Astrocyte (in vitro differentiated cells and primary cell): ENCODE results near the gene RCL1. TPM values are rescaled to one million over a fixed set of nuclear protein-coding genes. Genes with fewer than 3 reads are reported as not detected.
A peak's percentile ranks its signal among the peaks of the same experiment; 100 is the strongest.
"Not testable (repeated sequence)": the region's sequence is repeated elsewhere in the genome, so short reads cannot be mapped to it uniquely, and the experiment has no call there.

Source experiments
- DNase-seq: peaks from one replicate; pipeline ENCODE4 v3.0.0-alpha.2; 2010; ENCODE audit warnings: low read depth
- FAIRE-seq: peaks from 2 replicates; lab custom pipeline; 2011; peaks lifted over from hg19 to GRCh38; lab: Jason Lieb, UNC
- H2AFZ ChIP-seq: 2 replicates; pipeline ENCODE4 v1.6.0; 2012; ENCODE audit warnings: low read depth, low read length, inconsistent platforms
- H3K27ac ChIP-seq: 2 replicates; pipeline ENCODE4 v1.5.1; 2011; ENCODE audit warnings: low read depth, low read length, inconsistent platforms
- H3K27me3 ChIP-seq: 2 replicates; pipeline ENCODE4 v1.6.0; 2011; ENCODE audit warnings: low read length, inconsistent platforms; ENCODE audit not compliant: insufficient read depth
- H3K36me3 ChIP-seq: 2 replicates; pipeline ENCODE4 v1.5.1; 2011; ENCODE audit warnings: low read length, inconsistent platforms; ENCODE audit not compliant: insufficient read depth
- H3K4me1 ChIP-seq: 2 replicates; pipeline ENCODE4 v1.5.1; 2011; ENCODE audit warnings: low read length, inconsistent platforms; ENCODE audit not compliant: insufficient read depth
- H3K4me2 ChIP-seq: 2 replicates; pipeline ENCODE4 v1.6.0; 2012; ENCODE audit warnings: low read length, inconsistent platforms
- H3K4me3 ChIP-seq: 2 replicates; pipeline ENCODE4 v1.5.1; 2011; ENCODE audit warnings: low read depth, mild to moderate bottlenecking, low read length, inconsistent platforms; ENCODE audit not compliant: insufficient read depth
- H3K79me2 ChIP-seq: 2 replicates; pipeline ENCODE4 v1.6.0; 2012; ENCODE audit warnings: mild to moderate bottlenecking, low read length, inconsistent platforms; ENCODE audit not compliant: insufficient read depth
- H3K9ac ChIP-seq: 2 replicates; pipeline ENCODE4 v1.6.0; 2012; ENCODE audit warnings: mild to moderate bottlenecking, low read length, inconsistent platforms
- H3K9me3 ChIP-seq: 2 replicates; pipeline ENCODE4 v1.5.1; 2012; ENCODE audit warnings: low read depth, mild to moderate bottlenecking, low read length, inconsistent platforms; ENCODE audit not compliant: insufficient read depth
- H4K20me1 ChIP-seq: 2 replicates; pipeline ENCODE4 v1.6.0; 2012; ENCODE audit warnings: low read length, inconsistent platforms; ENCODE audit not compliant: insufficient read depth
- H3K27ac Mint-ChIP-seq: one replicate; pipeline ENCODE4 v1.8.0; 2021; ENCODE audit warnings: mild to moderate bottlenecking, mixed read lengths; ENCODE audit not compliant: unreplicated experiment
- H3K27me3 Mint-ChIP-seq: one replicate; pipeline ENCODE4 v1.8.0; 2021; ENCODE audit warnings: low read depth, mixed read lengths; ENCODE audit not compliant: unreplicated experiment
- H3K36me3 Mint-ChIP-seq: one replicate; pipeline ENCODE4 v1.8.0; 2021; ENCODE audit warnings: low read depth, mixed read lengths; ENCODE audit not compliant: unreplicated experiment
- H3K4me1 Mint-ChIP-seq: one replicate; pipeline ENCODE4 v1.8.0; 2021; ENCODE audit warnings: low read depth, mixed read lengths; ENCODE audit not compliant: unreplicated experiment
- H3K4me3 Mint-ChIP-seq: one replicate; pipeline ENCODE4 v1.8.0; 2021; ENCODE audit warnings: mild to moderate bottlenecking, moderate library complexity, mixed read lengths; ENCODE audit not compliant: unreplicated experiment
- H3K9me3 Mint-ChIP-seq: one replicate; pipeline ENCODE4 v1.8.0; 2021; ENCODE audit warnings: mild to moderate bottlenecking, mixed read lengths; ENCODE audit not compliant: unreplicated experiment
- CTCF ChIP-seq: IDR thresholded peaks from 2 replicates; pipeline ENCODE4 v1.5.1; 2011; ENCODE audit warnings: low read depth, mild to moderate bottlenecking, inconsistent platforms, low read length, moderate library complexity; ENCODE audit not compliant: insufficient read depth
- EZH2 ChIP-seq: IDR thresholded peaks from 2 replicates; pipeline ENCODE4 v1.6.1; 2012; ENCODE audit warnings: mild to moderate bottlenecking, low read length, inconsistent platforms; ENCODE audit not compliant: insufficient read depth
- total RNA-seq: library from RNA; stranded (reverse); gene quantifications from 2 replicates; pipeline ENCODE4 v1.2.1, GENCODE V29; 2021

Gene RCL1
- total RNA-seq, 1 donor from 2014 or later = 22.3 TPM

GRCh38 chr9:4793459-4794395 is 983 bp downstream of the RCL1 start:
- Histone ChIP-seq H3K4me1 (peaks cover 16% of the 10 kb centered on the region), H2AFZ (peak overlapping the region; percentile 93), H3K36me3 (no peaks in the 10 kb centered on the region), H3K27me3 (peaks cover 5% of the 10 kb centered on the region), H3K4me3 (peak overlapping the region; percentile 77), H3K9ac (peak overlapping the region; percentile 85), H3K4me2 (peak overlapping the region; percentile 92), H3K79me2 (peaks cover 55% of the 10 kb centered on the region), H4K20me1 (peaks cover 47% of the 10 kb centered on the region), H3K27ac (peak overlapping the region; percentile 69), H3K9me3 (no peaks in the 10 kb centered on the region)
- FAIRE-seq (no peak), DNase-seq (peak; percentile 9)
- peak overlapping the region; percentile 35 for H3K27ac Mint-ChIP-seq
- H3K36me3 Mint-ChIP-seq = no peaks in the 10 kb centered on the region
- H3K27me3 Mint-ChIP-seq = no peaks in the 10 kb centered on the region
- no peak for TF ChIP-seq EZH2
- TF ChIP-seq CTCF = no peak
- peak overlapping the region; percentile 96 for H3K4me3 Mint-ChIP-seq
- H3K4me1 Mint-ChIP-seq = peaks cover 14% of the 10 kb centered on the region
- peaks cover 4% of the 10 kb centered on the region for H3K9me3 Mint-ChIP-seq

- H3K9ac ChIP-seq = no peak overlapping the region
- H3K4me2 ChIP-seq = peak overlapping the region; percentile 92
- no peak overlapping the region for H2AFZ ChIP-seq
- TF ChIP-seq CTCF = no peak
- TF ChIP-seq EZH2 = no peak
- no peaks in the 10 kb centered on the region for H3K36me3 ChIP-seq
- peaks cover 16% of the 10 kb centered on the region for H3K4me1 ChIP-seq
- H3K36me3 Mint-ChIP-seq = no peaks in the 10 kb centered on the region
- no peak overlapping the region for H3K27ac Mint-ChIP-seq
- peaks cover 4% of the 10 kb centered on the region for H3K9me3 Mint-ChIP-seq
- H3K79me2 ChIP-seq = peaks cover 63% of the 10 kb centered on the region
- peaks cover 5% of the 10 kb centered on the region for H3K27me3 ChIP-seq
- H3K4me3 Mint-ChIP-seq = peak overlapping the region; percentile 96
- peaks cover 16% of the 10 kb centered on the region for H3K4me1 Mint-ChIP-seq
- H3K9me3 ChIP-seq = no peaks in the 10 kb centered on the region
- no peak overlapping the region for H3K4me3 ChIP-seq
- peaks cover 54% of the 10 kb centered on the region for H4K20me1 ChIP-seq
- H3K27ac ChIP-seq = no peak overlapping the region
- DNase-seq (no peak), FAIRE-seq (no peak)
- H3K27me3 Mint-ChIP-seq = no peaks in the 10 kb centered on the region
Measured at GRCh38 chr9:4794691-4795090, 1.9 kb downstream of the RCL1 start.

GRCh38 chr9:4795108-4795507 is 2.4 kb downstream of the RCL1 start:
- H2AFZ ChIP-seq, H3K9me3 ChIP-seq, FAIRE-seq, H3K27ac Mint-ChIP-seq, H3K36me3 ChIP-seq, H3K36me3 Mint-ChIP-seq, H3K4me3 Mint-ChIP-seq, H3K4me3 ChIP-seq, H3K27me3 ChIP-seq, DNase-seq, H3K4me2 ChIP-seq, H3K27me3 Mint-ChIP-seq, H3K9ac ChIP-seq, H3K27ac ChIP-seq, H3K9me3 Mint-ChIP-seq: not testable (repeated sequence)
- Histone ChIP-seq H4K20me1 (peaks cover 57% of the 10 kb centered on the region), H3K4me1 (peaks cover 16% of the 10 kb centered on the region), H3K79me2 (peaks cover 66% of the 10 kb centered on the region)
- H3K4me1 Mint-ChIP-seq = peaks cover 16% of the 10 kb centered on the region
